ENCODE data around the gene PBRM1. TPM values are rescaled to one million over a fixed set of nuclear protein-coding genes. Genes with fewer than 3 reads are reported as not detected.

The PBRM1 gene
- total RNA-seq, 1 donor from 2014 or later, result 67.1 TPM

DNA sequence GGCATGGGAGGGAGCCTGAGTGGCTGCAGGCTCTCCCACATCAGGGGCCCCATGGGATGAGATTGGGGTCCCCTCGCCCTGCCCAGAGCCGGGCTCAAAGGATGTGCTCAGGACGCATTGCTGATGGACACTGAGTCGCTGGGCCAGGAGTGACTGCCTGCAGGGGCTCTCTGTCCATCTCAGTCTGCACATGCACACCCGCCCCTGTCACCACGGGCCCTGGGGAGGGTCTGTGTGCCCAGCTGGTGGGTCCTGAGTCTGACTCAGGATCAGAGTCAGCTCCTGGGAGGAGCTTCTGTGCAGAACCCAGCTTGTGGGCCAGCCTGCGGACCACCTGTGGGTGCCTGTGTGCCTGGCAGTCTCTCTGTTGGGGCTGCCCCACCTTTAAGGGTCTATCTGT, 172.4 kb downstream of the PBRM1 start:
- no peak overlapping the region for H3K27ac ChIP-seq
- ATAC-seq (no peak), DNase-seq (no peak)
- TF ChIP-seq CTCF (IDR thresholded peaks at IDR 0.05), result no peak
- intact Hi-C loops (cut with DNase I), result no loop called here
- no peaks in the 10 kb centered on the region for H3K9me3 ChIP-seq
- no peak overlapping the region for H3K4me3 ChIP-seq
- no peaks in the 10 kb centered on the region for H3K36me3 ChIP-seq
- H3K27me3 ChIP-seq, result no peaks in the 10 kb centered on the region
- H3K4me1 ChIP-seq, result no peaks in the 10 kb centered on the region

DNA sequence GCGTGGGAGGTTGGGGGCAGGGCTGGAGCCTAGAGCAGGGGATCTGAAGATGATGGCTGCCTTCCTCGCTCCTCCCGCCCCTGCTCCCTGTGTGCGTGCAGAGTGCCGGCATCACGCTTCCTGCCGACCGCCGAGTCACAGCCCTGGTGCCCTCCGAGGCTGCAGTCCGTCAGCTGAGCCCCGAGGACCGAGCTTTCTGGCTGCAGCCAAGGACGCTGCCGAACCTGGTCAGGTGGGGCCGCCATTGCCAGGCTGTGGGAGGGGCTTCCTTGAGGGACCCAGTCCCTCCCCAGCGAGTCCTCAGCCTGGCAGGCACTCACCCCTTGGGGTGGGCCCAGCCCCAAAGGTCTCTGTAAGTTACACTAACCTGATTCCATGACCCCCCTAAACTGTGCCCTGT, 173.0 kb downstream of the PBRM1 start:
- Histone ChIP-seq H3K27me3 (no peaks in the 10 kb centered on the region), H3K4me1 (no peaks in the 10 kb centered on the region), H3K4me3 (no peak overlapping the region), H3K27ac (no peak overlapping the region), H3K9me3 (no peaks in the 10 kb centered on the region), H3K36me3 (no peaks in the 10 kb centered on the region)
- no peak for DNase-seq
- TF ChIP-seq CTCF (IDR thresholded peaks at IDR 0.05), result no peak
- no peak for ATAC-seq
- intact Hi-C loops (cut with DNase I), result no loop called here

- no peak for DNase-seq
- Histone ChIP-seq H3K36me3 (no peaks in the 10 kb centered on the region), H3K27ac (no peak overlapping the region), H3K4me1 (no peaks in the 10 kb centered on the region), H3K4me3 (no peak overlapping the region), H3K27me3 (no peaks in the 10 kb centered on the region), H3K9me3 (no peaks in the 10 kb centered on the region)
- intact Hi-C loops (cut with DNase I), result no loop called here
- no peak for ATAC-seq
- no peak for TF ChIP-seq CTCF (IDR thresholded peaks at IDR 0.05)
These were observed 173.6 kb downstream of the PBRM1 start for GRCh38 chr3:52512105-52512504.

GRCh38 chr3:52511509-52511908, 174.2 kb downstream of the PBRM1 start:
- H3K36me3 ChIP-seq, result no peaks in the 10 kb centered on the region
- intact Hi-C loops (cut with DNase I), result no loop called here
- no peak overlapping the region for H3K4me3 ChIP-seq
- H3K4me1 ChIP-seq, result no peaks in the 10 kb centered on the region
- no peak for TF ChIP-seq CTCF (IDR thresholded peaks at IDR 0.05)
- H3K9me3 ChIP-seq, result no peaks in the 10 kb centered on the region
- DNase-seq, result no peak
- no peak overlapping the region for H3K27ac ChIP-seq
- no peak for ATAC-seq
- H3K27me3 ChIP-seq, result no peaks in the 10 kb centered on the region

GRCh38 chr3:52509753-52510328, 175.9 kb downstream of the PBRM1 start:
- TF ChIP-seq CTCF (IDR thresholded peaks at IDR 0.05), result no peak
- DNase-seq, result no peak
- no peaks in the 10 kb centered on the region for H3K36me3 ChIP-seq

DNA sequence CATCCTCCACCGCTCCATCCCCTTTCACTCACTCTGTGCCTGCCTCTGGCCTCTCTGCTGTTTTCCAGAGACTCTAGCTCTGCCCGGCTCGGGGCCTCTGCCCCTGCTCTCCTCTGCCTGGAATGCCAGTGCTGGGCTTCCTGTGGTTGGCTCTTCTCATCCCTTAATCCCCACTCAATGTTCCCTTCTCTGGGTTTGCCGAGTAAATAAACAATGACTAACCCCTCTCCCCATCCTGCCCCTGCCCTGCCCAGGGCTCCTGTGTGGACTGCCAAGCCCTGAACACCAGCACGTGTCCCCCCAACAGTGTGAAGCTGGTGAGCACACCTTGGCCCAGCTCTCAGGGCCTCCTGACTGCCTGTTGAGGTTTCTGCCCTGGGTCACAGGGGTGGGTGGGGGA, 178.4 kb downstream of the PBRM1 start:
- H3K4me3 ChIP-seq, result no peak overlapping the region
- H3K27ac ChIP-seq, result no peak overlapping the region
- DNase-seq, result no peak
- intact Hi-C loops (cut with DNase I), result no loop called here
- no peaks in the 10 kb centered on the region for H3K27me3 ChIP-seq
- peak; percentile 18 for ATAC-seq
- no peaks in the 10 kb centered on the region for H3K36me3 ChIP-seq
- H3K4me1 ChIP-seq, result no peaks in the 10 kb centered on the region
- no peak for TF ChIP-seq CTCF (IDR thresholded peaks at IDR 0.05)
- no peaks in the 10 kb centered on the region for H3K9me3 ChIP-seq

More at GRCh38 chr3:52509753-52510328, 175.9 kb downstream of the PBRM1 start:
- Histone ChIP-seq H3K27ac (no peak overlapping the region), H3K4me1 (no peaks in the 10 kb centered on the region), H3K27me3 (no peaks in the 10 kb centered on the region), H3K4me3 (no peak overlapping the region), H3K9me3 (no peaks in the 10 kb centered on the region)
- intact Hi-C loops (cut with DNase I), result no loop called here
- peak; percentile 12 for ATAC-seq

Measured in upper lobe of right lung (tissue), 1 donor.